ENCODE data around the gene GNAT1.
A peak's percentile ranks its signal among the peaks of the same experiment; 100 is the strongest.

Gene GNAT1

DNA sequence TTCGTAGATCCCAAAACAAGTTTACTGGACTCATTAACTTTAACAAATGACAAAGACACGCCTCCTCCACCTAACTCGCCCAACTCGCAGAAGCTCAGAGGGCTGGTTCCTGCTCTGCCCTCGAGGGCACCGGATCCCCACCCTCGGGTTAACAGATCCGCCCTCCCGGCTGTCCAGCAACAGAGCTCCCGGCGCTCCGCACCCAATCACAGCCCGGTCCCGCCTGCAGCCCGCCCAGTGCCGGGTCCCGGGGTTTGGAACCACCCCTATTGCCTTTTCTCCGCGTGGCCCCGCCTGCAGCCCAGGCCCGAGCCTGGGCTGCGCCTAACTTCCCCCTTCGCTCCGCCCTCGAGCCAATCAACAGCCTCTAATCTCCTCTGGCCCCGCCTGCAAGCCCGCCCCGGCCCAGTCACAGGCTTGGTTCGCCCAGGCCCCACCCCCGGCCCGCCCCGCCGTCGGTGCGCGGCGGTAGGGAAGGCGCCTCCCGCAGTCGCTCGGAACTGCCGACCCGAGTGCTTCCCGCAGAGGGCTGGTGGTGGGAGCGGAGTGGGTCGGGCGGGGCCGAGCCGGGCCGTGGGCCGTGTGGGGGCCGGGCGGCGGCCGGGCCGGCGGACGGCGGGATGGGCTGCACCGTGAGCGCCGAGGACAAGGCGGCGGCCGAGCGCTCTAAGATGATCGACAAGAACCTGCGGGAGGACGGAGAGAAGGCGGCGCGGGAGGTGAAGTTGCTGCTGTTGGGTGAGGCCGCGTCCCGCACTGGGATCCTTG is 44.5 kb downstream of the GNAT1 start, which contains the start of gene GNAI2:
TSS of gene GNAI2 (plus strand) at position 489 of the 768 bp plus-strand sequence. CDS start at position 621, 132 bp downstream.
- peak within 1 kb of the TSS; percentile 83 for H3K4me3 ChIP-seq (ENCODE audit: low read depth, low read length)
- DNase-seq (ENCODE audit: low read depth, low spot score), result peak; percentile 82
- ChIA-PET CTCF (interaction anchor here (1.1 to 47.4 kb wide), 6 partner anchors 8 to 87 kb away, joined by 3 to 1609 read pairs (median 13); partner anchors contain the start of genes HYAL2, LSMEM2 and SEMA3B), POLR2A (interaction anchor here (0.6 to 1.9 kb wide), 15 partner anchors 11 to 115 kb away, joined by 3 to 25 read pairs (median 6); partner anchors contain the start of gene IFRD2)
- TF ChIP-seq, protein P1, sequence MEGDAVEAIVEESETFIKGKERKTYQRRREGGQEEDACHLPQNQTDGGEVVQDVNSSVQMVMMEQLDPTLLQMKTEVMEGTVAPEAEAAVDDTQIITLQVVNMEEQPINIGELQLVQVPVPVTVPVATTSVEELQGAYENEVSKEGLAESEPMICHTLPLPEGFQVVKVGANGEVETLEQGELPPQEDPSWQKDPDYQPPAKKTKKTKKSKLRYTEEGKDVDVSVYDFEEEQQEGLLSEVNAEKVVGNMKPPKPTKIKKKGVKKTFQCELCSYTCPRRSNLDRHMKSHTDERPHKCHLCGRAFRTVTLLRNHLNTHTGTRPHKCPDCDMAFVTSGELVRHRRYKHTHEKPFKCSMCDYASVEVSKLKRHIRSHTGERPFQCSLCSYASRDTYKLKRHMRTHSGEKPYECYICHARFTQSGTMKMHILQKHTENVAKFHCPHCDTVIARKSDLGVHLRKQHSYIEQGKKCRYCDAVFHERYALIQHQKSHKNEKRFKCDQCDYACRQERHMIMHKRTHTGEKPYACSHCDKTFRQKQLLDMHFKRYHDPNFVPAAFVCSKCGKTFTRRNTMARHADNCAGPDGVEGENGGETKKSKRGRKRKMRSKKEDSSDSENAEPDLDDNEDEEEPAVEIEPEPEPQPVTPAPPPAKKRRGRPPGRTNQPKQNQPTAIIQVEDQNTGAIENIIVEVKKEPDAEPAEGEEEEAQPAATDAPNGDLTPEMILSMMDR (IDR thresholded peaks at IDR 0.05; ENCODE audit: insufficient read depth, low read length, missing control alignments), result no peak

DNA sequence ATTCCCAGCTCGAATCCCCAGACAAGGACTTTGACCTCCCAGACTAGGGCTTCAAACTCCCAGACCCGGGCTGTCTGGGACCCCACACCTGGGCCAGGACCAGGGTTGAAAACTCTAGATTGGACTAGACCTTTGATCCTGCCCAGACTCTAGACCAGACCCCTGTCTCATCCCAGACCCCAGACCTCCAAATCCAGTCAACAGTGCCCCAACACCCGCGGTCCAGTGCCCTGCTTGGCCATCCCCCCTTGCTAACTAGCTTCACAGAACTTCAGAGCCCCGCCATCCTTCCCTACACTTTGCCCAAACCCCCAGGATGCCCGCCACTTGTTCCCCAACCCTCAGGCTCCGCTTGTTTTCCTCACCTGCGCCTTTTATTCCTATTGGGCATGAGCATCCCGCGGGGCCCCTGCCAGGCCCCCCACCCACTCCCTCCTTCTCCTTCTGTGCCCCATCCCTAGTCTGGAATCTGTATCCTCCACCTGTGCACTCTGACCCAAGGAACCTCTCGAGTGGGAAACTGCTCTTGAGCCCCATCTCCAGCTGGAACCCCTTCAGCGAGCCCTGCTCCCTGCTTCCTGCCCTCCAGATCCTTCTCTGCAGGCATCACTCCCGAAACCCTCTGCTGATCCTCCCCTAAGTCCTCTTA is 45.2 kb downstream of the GNAT1 start:
- H3K4me3 ChIP-seq (ENCODE audit: low read depth, low read length), result peak overlapping the region; percentile 83
- TF ChIP-seq, protein P1 (IDR thresholded peaks at IDR 0.05; ENCODE audit: insufficient read depth, low read length, missing control alignments), result no peak
- ChIA-PET CTCF (interaction anchor here (4.5 to 47.4 kb wide), 2 partner anchors 9 to 29 kb away, joined by 32 to 1609 read pairs; partner anchors contain the start of genes LSMEM2 and SEMA3B), POLR2A (interaction anchor here (1.3 to 1.9 kb wide), 5 partner anchors 11 to 31 kb away, joined by 6 to 25 read pairs (median 10); no protein-coding TSS in a partner anchor)
- DNase-seq (ENCODE audit: low read depth, low spot score), result no peak

DNA sequence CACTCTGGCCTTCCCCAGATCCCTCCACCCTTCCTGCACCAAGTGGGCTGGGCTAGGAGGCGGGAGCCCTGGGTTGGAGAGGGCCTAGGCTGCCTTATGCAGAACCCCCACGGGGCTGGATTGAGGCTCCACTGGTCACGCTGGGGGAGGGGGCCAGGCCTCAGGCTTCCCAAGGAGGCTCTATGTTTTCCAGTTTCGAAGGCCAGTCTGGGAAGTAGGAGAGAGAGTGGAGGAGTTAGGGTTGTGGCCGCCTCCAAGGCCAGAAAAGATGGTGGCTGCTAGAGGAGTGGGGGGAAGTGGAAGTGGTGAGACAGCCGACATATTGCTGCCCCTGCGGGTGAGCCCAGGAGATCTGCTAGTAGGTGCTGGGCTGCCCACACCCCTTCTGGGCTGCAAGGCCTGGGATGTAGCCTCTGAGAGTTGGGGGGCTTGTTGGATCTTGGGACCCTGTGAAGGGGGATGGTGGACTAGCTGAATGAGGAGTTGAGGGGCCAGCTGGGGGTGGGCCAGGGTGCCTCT is 45.8 kb downstream of the GNAT1 start:
- no peak for DNase-seq (ENCODE audit: low read depth, low spot score)
- TF ChIP-seq, protein P1 (IDR thresholded peaks at IDR 0.05; ENCODE audit: insufficient read depth, low read length, missing control alignments), result no peak
- ChIA-PET CTCF (interaction anchor here (2.4 to 47.4 kb wide), 3 partner anchors 9 to 42 kb away, joined by 7 to 1609 read pairs (median 32); partner anchors contain the start of genes LSMEM2 and SEMA3B), POLR2A (interaction anchor here (1.1 to 1.9 kb wide), 4 partner anchors 10 to 27 kb away, joined by 3 to 25 read pairs (median 6); no protein-coding TSS in a partner anchor)
- peak overlapping the region; percentile 83 for H3K4me3 ChIP-seq (ENCODE audit: low read depth, low read length)

DNA sequence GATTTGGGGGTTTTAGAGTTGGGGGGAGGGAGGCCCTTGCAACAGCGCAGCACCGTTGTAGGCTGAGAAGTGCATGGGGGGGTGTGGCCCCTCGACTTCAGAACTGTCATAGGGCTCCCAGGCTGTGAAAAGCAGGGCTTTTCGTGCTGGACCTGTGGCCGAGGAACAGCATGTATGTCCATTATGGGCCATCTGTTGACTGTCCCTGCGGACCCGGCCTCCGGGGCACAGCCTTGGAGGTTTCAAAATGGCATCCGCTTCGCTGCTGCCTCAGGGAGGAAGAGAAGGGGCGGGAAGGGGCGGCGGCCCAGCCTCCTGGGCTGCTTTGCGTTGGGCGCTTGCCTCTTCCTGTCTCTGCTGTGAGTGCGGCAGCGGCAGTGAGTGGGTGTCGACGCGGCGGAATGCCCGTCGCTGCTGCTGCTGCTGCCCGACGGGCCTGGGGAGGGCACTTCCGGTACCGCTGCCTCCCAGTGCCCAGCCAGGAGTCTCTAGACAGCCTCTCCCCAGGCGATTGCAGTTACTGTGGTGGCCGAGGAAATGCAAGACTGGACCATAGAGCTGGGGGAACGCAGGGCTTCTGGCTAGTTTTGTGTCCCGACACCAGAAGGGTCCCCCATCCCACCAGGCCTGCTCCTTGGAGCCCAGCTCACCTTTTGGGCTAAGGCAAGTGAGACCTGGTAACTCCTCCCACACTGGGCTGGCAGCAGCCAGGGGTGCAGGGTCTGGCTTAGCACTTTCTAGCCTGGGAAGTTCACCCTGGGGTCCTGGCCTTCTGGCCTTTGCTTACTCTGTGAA is 46.5 kb downstream of the GNAT1 start:
- DNase-seq (ENCODE audit: low read depth, low spot score), result no peak

DNA sequence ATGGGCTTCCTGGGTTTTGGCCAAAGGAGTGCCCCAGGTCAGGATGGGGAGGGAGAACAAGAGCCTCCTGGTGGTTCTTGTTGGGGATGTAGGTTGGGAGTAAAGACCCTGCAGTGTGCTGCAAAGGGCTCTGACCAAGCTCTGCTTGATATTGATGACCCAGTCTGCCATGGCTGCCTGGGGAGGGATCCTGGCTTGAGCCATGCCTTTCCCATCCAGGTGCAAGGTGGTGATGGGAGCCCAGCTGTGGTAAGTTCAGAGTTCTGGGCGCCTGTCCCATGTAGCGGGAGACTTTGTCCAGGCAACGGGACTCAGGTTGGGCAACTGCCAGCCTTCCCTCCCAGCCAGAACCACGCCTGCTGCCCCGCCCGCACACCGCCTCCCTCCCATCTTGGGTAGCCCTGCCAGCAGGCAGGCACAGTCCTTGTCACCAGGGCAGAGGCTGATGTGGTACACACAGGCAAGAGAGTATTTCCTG is 47.2 kb downstream of the GNAT1 start:
- H3K4me3 ChIP-seq (ENCODE audit: low read depth, low read length), result peak overlapping the region; percentile 83
- ChIA-PET CTCF (interaction anchor here (1.9 to 47.4 kb wide), 4 partner anchors 11 to 47 kb away, joined by 6 to 1609 read pairs (median 20); partner anchors contain the start of genes GNAT1, LSMEM2 and SEMA3B), POLR2A (interaction anchor here (0.6 to 1.6 kb wide), 4 partner anchors 8 to 22 kb away, joined by 3 to 7 read pairs (median 4); no protein-coding TSS in a partner anchor)
- no peak for DNase-seq (ENCODE audit: low read depth, low spot score)
- TF ChIP-seq, protein P1 (IDR thresholded peaks at IDR 0.05; ENCODE audit: insufficient read depth, low read length, missing control alignments), result no peak

More for the DNA sequence above, 46.5 kb downstream of the GNAT1 start:
- peak overlapping the region; percentile 83 for H3K4me3 ChIP-seq (ENCODE audit: low read depth, low read length)
- POLR2A ChIA-PET, result interaction anchor here (0.6 to 1.6 kb wide), 4 partner anchors 9 to 21 kb away, joined by 3 to 7 read pairs (median 4); no protein-coding TSS in a partner anchor
- CTCF ChIA-PET, result interaction anchor here (1.9 to 47.4 kb wide), 4 partner anchors 10 to 46 kb away, joined by 6 to 1609 read pairs (median 20); partner anchors contain the start of genes GNAT1, LSMEM2 and SEMA3B
- TF ChIP-seq, protein P1 (IDR thresholded peaks at IDR 0.05; ENCODE audit: insufficient read depth, low read length, missing control alignments), result no peak
